ENCODE measurements around the gene MTA3.
A peak's percentile ranks its signal among the peaks of the same experiment; 100 is the strongest.
"Not testable (repeated sequence)": the region's sequence is repeated elsewhere in the genome, so short reads cannot be mapped to it uniquely, and the experiment has no call there.

MTA3 gene

GRCh38 chr2:42567364-42567763, 1.1 kb upstream of the MTA3 start:
- no peak for DNase-seq

GRCh38 chr2:42567806-42568400, 529 bp upstream of the MTA3 start:
- DNase-seq: peak in 38 of 56 donors; percentile 4 to 64 (median 32)

- DNase-seq: peak in 29 of 56 donors; percentile 2 to 60 (median 33)
Observed at GRCh38 chr2:42569116-42569711, 782 bp downstream of the MTA3 start.

GRCh38 chr2:42569883-42570282, 1.5 kb downstream of the MTA3 start:
- DNase-seq: no peak

GRCh38 chr2:42572297-42573081, 4.1 kb downstream of the MTA3 start:
- DNase-seq: no peak

- no peak for DNase-seq
Observed at GRCh38 chr2:42573256-42573655, 4.8 kb downstream of the MTA3 start.

GRCh38 chr2:42575458-42576064, 7.1 kb downstream of the MTA3 start:
- DNase-seq: no peak

GRCh38 chr2:42578621-42579020, 10.2 kb downstream of the MTA3 start:
- DNase-seq: no peak

GRCh38 chr2:42581257-42581656, 12.8 kb downstream of the MTA3 start:
- no peak for DNase-seq

GRCh38 chr2:42584628-42585027, 16.2 kb downstream of the MTA3 start:
- not testable (repeated sequence) for DNase-seq

- DNase-seq: no peak
Observed at GRCh38 chr2:42585779-42586178, 17.3 kb downstream of the MTA3 start.

- DNase-seq: no peak
Observed at GRCh38 chr2:42587526-42588117, 19.2 kb downstream of the MTA3 start.

- DNase-seq: no peak
Observed at GRCh38 chr2:42588121-42588520, 19.7 kb downstream of the MTA3 start.

- DNase-seq: no peak
Observed at GRCh38 chr2:42590176-42590575, 21.7 kb downstream of the MTA3 start.

- no peak for DNase-seq
Observed at GRCh38 chr2:42593282-42593681, 24.9 kb downstream of the MTA3 start.

GRCh38 chr2:42598656-42599055, 30.2 kb downstream of the MTA3 start:
- DNase-seq: no peak

- DNase-seq: no peak
Observed at GRCh38 chr2:42601076-42601475, 32.6 kb downstream of the MTA3 start.

- no peak for DNase-seq
Observed at GRCh38 chr2:42602218-42602875, 33.9 kb downstream of the MTA3 start.

- DNase-seq: no peak
Observed at GRCh38 chr2:42602876-42603219, 34.4 kb downstream of the MTA3 start.

- not testable (repeated sequence) for DNase-seq
Observed at GRCh38 chr2:42604341-42604867, 36.0 kb downstream of the MTA3 start.

- not testable (repeated sequence) for DNase-seq
Observed at GRCh38 chr2:42606166-42606565, 37.7 kb downstream of the MTA3 start.

Data from amygdala (tissue), 56 donors.